CD4-positive, CD25-positive, alpha-beta regulatory T cell (primary cell): Measurements from ENCODE around the gene HERC3. TPM values are rescaled to one million over a fixed set of nuclear protein-coding genes. Genes with fewer than 3 reads are reported as not detected.

Experiments
- ATAC-seq, 2 donors: fragments of 150-1000 bp; cut with Tn5 transposase; one replicate each; pipeline ENCODE4 v1.10.0; 2021; ENCODE audit warnings: low read depth in 2 of 2, moderate number of reproducible peaks in 2 of 2, moderate library complexity in 1 of 2
- DNase-seq, 3 donors: peaks; one replicate each; pipeline versions ENCODE4 v3.0.0 to v3.0.0-alpha.2; 2012 to 2022; ENCODE audit warnings: mixed read lengths in 1 of 3
- H3K27ac ChIP-seq: one replicate; pipeline ENCODE4 v1.7.0; 2013; ENCODE audit warnings: mild to moderate bottlenecking, low read length; ENCODE audit not compliant: insufficient read depth, poor library complexity, severe bottlenecking
- H3K27me3 ChIP-seq: one replicate; pipeline ENCODE4 v1.7.0; 2013; ENCODE audit warnings: low read length; ENCODE audit not compliant: control insufficient read depth, insufficient read depth
- H3K36me3 ChIP-seq: one replicate; pipeline ENCODE4 v1.7.0; 2013; ENCODE audit warnings: mild to moderate bottlenecking, low read length, moderate library complexity; ENCODE audit not compliant: control insufficient read depth, insufficient read depth
- H3K4me1 ChIP-seq: 2 replicates; pipeline ENCODE4 v1.7.0; 2013; ENCODE audit warnings: mild to moderate bottlenecking, low read length; ENCODE audit not compliant: insufficient read depth, control insufficient read depth, poor library complexity, severe bottlenecking
- H3K4me3 ChIP-seq: one replicate; pipeline ENCODE4 v1.7.0; 2013; ENCODE audit warnings: low read depth, mild to moderate bottlenecking, low read length, moderate library complexity
- H3K9me3 ChIP-seq, 2 experiments: 1 replicate in 1 of 2; 2 replicates in 1 of 2; pipeline ENCODE4 v1.7.0; 2013; ENCODE audit warnings: low read length in 2 of 2, mild to moderate bottlenecking in 1 of 2, moderate library complexity in 1 of 2; ENCODE audit not compliant: control insufficient read depth in 2 of 2
- H3K27ac Mint-ChIP-seq, 3 donors: one replicate each; pipeline ENCODE4 v1.8.0; 2020 to 2022; ENCODE audit warnings: mild to moderate bottlenecking in 3 of 3, mixed read lengths in 3 of 3, moderate library complexity in 2 of 3
- H3K27me3 Mint-ChIP-seq: one replicate; pipeline ENCODE4 v1.8.0; 2022; ENCODE audit warnings: mild to moderate bottlenecking, mixed read lengths
- H3K36me3 Mint-ChIP-seq: one replicate; pipeline ENCODE4 v1.8.0; 2020; ENCODE audit warnings: mixed read lengths
- H3K4me1 Mint-ChIP-seq, 4 donors: one replicate each; pipeline ENCODE4 v1.8.0; 2020 to 2022; ENCODE audit warnings: mixed read lengths in 4 of 4, mild to moderate bottlenecking in 1 of 4
- H3K4me3 Mint-ChIP-seq, 4 donors: one replicate each; pipeline ENCODE4 v1.8.0; 2020 to 2022; ENCODE audit warnings: mild to moderate bottlenecking in 4 of 4, mixed read lengths in 4 of 4, moderate library complexity in 3 of 4
- H3K9me3 Mint-ChIP-seq, 7 donors: one replicate each; pipeline ENCODE4 v1.8.0; 2020 to 2022; ENCODE audit warnings: mixed read lengths in 7 of 7, mild to moderate bottlenecking in 3 of 7, moderate library complexity in 2 of 7
- polyA plus RNA-seq, 4 donors: library from polyadenylated mRNA; unstranded; fragments of 300-500 nt; fragmentation: Illumina TruSeq; gene quantifications; one replicate each; pipeline ENCODE4 v1.2.3, GENCODE V29; 2021
- total RNA-seq: library from RNA; stranded (reverse); gene quantifications from one replicate; pipeline ENCODE4 v1.2.3, GENCODE V29; 2022

The HERC3 gene
- total and polyA plus RNA-seq, 5 donors from 2014 or later = 35.4 to 91.4 (median 50.4) TPM

GRCh38 chr4:88621763-88622327, 29.6 kb downstream of the HERC3 start:
- peaks cover 0 to 13% (median 3%) of the 10 kb centered on the region in 7 donors for H3K9me3 Mint-ChIP-seq
- DNase-seq = no peak
- Histone ChIP-seq H3K36me3 (peaks cover 14% of the 10 kb centered on the region), H3K27ac (no peak overlapping the region), H3K4me3 (no peak overlapping the region), H3K9me3 (peaks cover 0 to 9% of the 10 kb centered on the region in 2 experiments), H3K4me1 (peaks cover 5% of the 10 kb centered on the region), H3K27me3 (no peaks in the 10 kb centered on the region)
- H3K27ac Mint-ChIP-seq = peak overlapping the region in 2 of 3 donors; percentile 30 to 63
- peaks cover 47% of the 10 kb centered on the region for H3K36me3 Mint-ChIP-seq
- H3K4me3 Mint-ChIP-seq = peak overlapping the region in 1 of 4 donors; percentile 8
- H3K4me1 Mint-ChIP-seq = peaks cover 6 to 66% (median 32%) of the 10 kb centered on the region in 4 donors
- ATAC-seq = no peak
- no peaks in the 10 kb centered on the region for H3K27me3 Mint-ChIP-seq

GRCh38 chr4:88623097-88623496, 30.8 kb downstream of the HERC3 start:
- H3K27ac ChIP-seq = no peak overlapping the region
- Mint-ChIP-seq H3K27ac (no peak overlapping the region), H3K27me3 (no peaks in the 10 kb centered on the region), H3K9me3 (peaks cover 0 to 13% (median 3%) of the 10 kb centered on the region in 7 donors), H3K4me3 (peak overlapping the region in 1 of 4 donors; percentile 34), H3K36me3 (peaks cover 50% of the 10 kb centered on the region), H3K4me1 (peaks cover 6 to 59% (median 32%) of the 10 kb centered on the region in 4 donors)
- peaks cover 0 to 9% of the 10 kb centered on the region in 2 experiments for H3K9me3 ChIP-seq
- H3K4me3 ChIP-seq = no peak overlapping the region
- no peaks in the 10 kb centered on the region for H3K27me3 ChIP-seq
- peaks cover 14% of the 10 kb centered on the region for H3K36me3 ChIP-seq
- ATAC-seq (no peak), DNase-seq (no peak)
- H3K4me1 ChIP-seq = peaks cover 5% of the 10 kb centered on the region

- ATAC-seq = no peak
- Histone ChIP-seq H3K36me3 (peaks cover 9% of the 10 kb centered on the region), H3K27me3 (no peaks in the 10 kb centered on the region), H3K9me3 (peaks cover 8% of the 10 kb centered on the region in 2 experiments), H3K27ac (no peak overlapping the region), H3K4me3 (no peak overlapping the region), H3K4me1 (no peaks in the 10 kb centered on the region)
- peaks cover 0 to 9% (median 3%) of the 10 kb centered on the region in 7 donors for H3K9me3 Mint-ChIP-seq
- H3K27me3 Mint-ChIP-seq = no peaks in the 10 kb centered on the region
- H3K36me3 Mint-ChIP-seq = peaks cover 38% of the 10 kb centered on the region
- no peak for DNase-seq
- no peak overlapping the region for H3K4me3 Mint-ChIP-seq
- no peak overlapping the region for H3K27ac Mint-ChIP-seq
- peaks cover 17 to 46% (median 38%) of the 10 kb centered on the region in 4 donors for H3K4me1 Mint-ChIP-seq
These were observed 36.5 kb downstream of the HERC3 start for GRCh38 chr4:88628746-88629145.

- H3K27ac ChIP-seq = no peak overlapping the region
- H3K4me3 Mint-ChIP-seq = no peak overlapping the region
- no peaks in the 10 kb centered on the region for H3K4me1 ChIP-seq
- peaks cover 28% of the 10 kb centered on the region for H3K36me3 Mint-ChIP-seq
- DNase-seq (no peak), ATAC-seq (no peak)
- H3K4me3 ChIP-seq = no peak overlapping the region
- H3K27ac Mint-ChIP-seq = no peak overlapping the region
- peaks cover 4% of the 10 kb centered on the region for H3K36me3 ChIP-seq
- no peaks in the 10 kb centered on the region for H3K27me3 Mint-ChIP-seq
- H3K27me3 ChIP-seq = no peaks in the 10 kb centered on the region
- H3K9me3 ChIP-seq = peaks cover 3 to 8% of the 10 kb centered on the region in 2 experiments
- H3K9me3 Mint-ChIP-seq = peaks cover 0 to 3% (median 0%) of the 10 kb centered on the region in 7 donors
- peaks cover 8 to 47% (median 35%) of the 10 kb centered on the region in 4 donors for H3K4me1 Mint-ChIP-seq
These were observed 37.5 kb downstream of the HERC3 start for GRCh38 chr4:88629826-88630225.

GRCh38 chr4:88630756-88631155, 38.5 kb downstream of the HERC3 start:
- ATAC-seq = no peak
- Histone ChIP-seq H3K36me3 (peaks cover 4% of the 10 kb centered on the region), H3K9me3 (peaks cover 3 to 8% of the 10 kb centered on the region in 2 experiments), H3K4me3 (no peak overlapping the region), H3K4me1 (no peaks in the 10 kb centered on the region), H3K27ac (no peak overlapping the region), H3K27me3 (no peaks in the 10 kb centered on the region)
- Mint-ChIP-seq H3K27me3 (no peaks in the 10 kb centered on the region), H3K4me1 (peaks cover 8 to 52% (median 34%) of the 10 kb centered on the region in 4 donors), H3K27ac (no peak overlapping the region), H3K36me3 (peaks cover 31% of the 10 kb centered on the region), H3K9me3 (peaks cover 0 to 5% (median 2%) of the 10 kb centered on the region in 7 donors), H3K4me3 (no peak overlapping the region)
- DNase-seq = no peak

GRCh38 chr4:88643932-88644331, 51.7 kb downstream of the HERC3 start:
- Mint-ChIP-seq H3K9me3 (peaks cover 0 to 7% (median 3%) of the 10 kb centered on the region in 7 donors), H3K36me3 (peaks cover 12% of the 10 kb centered on the region), H3K4me1 (peaks cover 23 to 82% (median 50%) of the 10 kb centered on the region in 4 donors), H3K4me3 (no peak overlapping the region), H3K27ac (no peak overlapping the region), H3K27me3 (no peaks in the 10 kb centered on the region)
- H3K27ac ChIP-seq = peak overlapping the region; percentile 9
- H3K4me3 ChIP-seq = no peak overlapping the region
- H3K4me1 ChIP-seq = peaks cover 4% of the 10 kb centered on the region
- H3K36me3 ChIP-seq = no peaks in the 10 kb centered on the region
- ATAC-seq = no peak
- H3K9me3 ChIP-seq = no peaks in the 10 kb centered on the region
- H3K27me3 ChIP-seq = no peaks in the 10 kb centered on the region
- no peak for DNase-seq

- peaks cover 2% of the 10 kb centered on the region for H3K36me3 ChIP-seq
- peaks cover 21 to 78% (median 51%) of the 10 kb centered on the region in 4 donors for H3K4me1 Mint-ChIP-seq
- no peak overlapping the region for H3K27ac ChIP-seq
- no peaks in the 10 kb centered on the region for H3K9me3 ChIP-seq
- H3K4me1 ChIP-seq = peaks cover 4% of the 10 kb centered on the region
- peaks cover 7% of the 10 kb centered on the region for H3K36me3 Mint-ChIP-seq
- no peaks in the 10 kb centered on the region for H3K27me3 Mint-ChIP-seq
- H3K27me3 ChIP-seq = no peaks in the 10 kb centered on the region
- peak overlapping the region in 1 of 3 donors; percentile 44 for H3K27ac Mint-ChIP-seq
- DNase-seq (no peak), ATAC-seq (no peak)
- no peak overlapping the region for H3K4me3 ChIP-seq
- H3K4me3 Mint-ChIP-seq = no peak overlapping the region
- peaks cover 0 to 6% (median 1%) of the 10 kb centered on the region in 7 donors for H3K9me3 Mint-ChIP-seq
These were observed 53.7 kb downstream of the HERC3 start for GRCh38 chr4:88645994-88646393.
